ENCODE measurements around the gene NYAP2.

The NYAP2 gene

GRCh38 chr2:225496568-225496967, 97.1 kb downstream of the NYAP2 start:
- H3K4me3 Mint-ChIP-seq, result no peak overlapping the region
- H3K27me3 Mint-ChIP-seq, result peaks cover 28% of the 10 kb centered on the region
- no peaks in the 10 kb centered on the region for H3K9me3 Mint-ChIP-seq
- H3K36me3 Mint-ChIP-seq (ENCODE audit: insufficient read depth), result no peaks in the 10 kb centered on the region
- ATAC-seq (replicated peaks; ENCODE audit: extremely low read depth, poor library complexity, severe bottlenecking) (no peak), DNase-seq (ENCODE audit: low spot score in 2 of 2) (no peak)
- H3K27ac Mint-ChIP-seq (ENCODE audit: low read depth), result no peak overlapping the region
- no peaks in the 10 kb centered on the region for H3K4me1 Mint-ChIP-seq

GRCh38 chr2:225497166-225497565, 97.7 kb downstream of the NYAP2 start:
- H3K9me3 Mint-ChIP-seq, result no peaks in the 10 kb centered on the region
- H3K4me3 Mint-ChIP-seq, result no peak overlapping the region
- DNase-seq (ENCODE audit: low spot score in 2 of 2), result no peak
- no peaks in the 10 kb centered on the region for H3K4me1 Mint-ChIP-seq
- peaks cover 28% of the 10 kb centered on the region for H3K27me3 Mint-ChIP-seq
- no peak overlapping the region for H3K27ac Mint-ChIP-seq (ENCODE audit: low read depth)
- no peaks in the 10 kb centered on the region for H3K36me3 Mint-ChIP-seq (ENCODE audit: insufficient read depth)
- no peak for ATAC-seq (replicated peaks; ENCODE audit: extremely low read depth, poor library complexity, severe bottlenecking)

- Mint-ChIP-seq H3K27me3 (peaks cover 22% of the 10 kb centered on the region), H3K4me3 (no peak overlapping the region), H3K27ac (ENCODE audit: low read depth) (no peak overlapping the region), H3K9me3 (no peaks in the 10 kb centered on the region), H3K36me3 (ENCODE audit: insufficient read depth) (no peaks in the 10 kb centered on the region), H3K4me1 (no peaks in the 10 kb centered on the region)
- DNase-seq (ENCODE audit: low spot score in 2 of 2) (no peak), ATAC-seq (replicated peaks; ENCODE audit: extremely low read depth, poor library complexity, severe bottlenecking) (no peak)
Observed at GRCh38 chr2:225501022-225501421, 101.5 kb downstream of the NYAP2 start.

GRCh38 chr2:225502971-225503370, 103.5 kb downstream of the NYAP2 start:
- H3K4me1 Mint-ChIP-seq, result no peaks in the 10 kb centered on the region
- H3K27ac Mint-ChIP-seq (ENCODE audit: low read depth), result no peak overlapping the region
- no peak overlapping the region for H3K4me3 Mint-ChIP-seq
- ATAC-seq (replicated peaks; ENCODE audit: extremely low read depth, poor library complexity, severe bottlenecking) (no peak), DNase-seq (ENCODE audit: low spot score in 2 of 2) (no peak)
- no peaks in the 10 kb centered on the region for H3K36me3 Mint-ChIP-seq (ENCODE audit: insufficient read depth)
- H3K9me3 Mint-ChIP-seq, result no peaks in the 10 kb centered on the region
- H3K27me3 Mint-ChIP-seq, result peaks cover 16% of the 10 kb centered on the region

- H3K9me3 Mint-ChIP-seq, result no peaks in the 10 kb centered on the region
- H3K36me3 Mint-ChIP-seq (ENCODE audit: insufficient read depth), result peaks cover 1% of the 10 kb centered on the region
- H3K4me3 Mint-ChIP-seq, result no peak overlapping the region
- no peak overlapping the region for H3K27ac Mint-ChIP-seq (ENCODE audit: low read depth)
- ATAC-seq (replicated peaks; ENCODE audit: extremely low read depth, poor library complexity, severe bottlenecking), result no peak
- H3K27me3 Mint-ChIP-seq, result peaks cover 30% of the 10 kb centered on the region
- no peak for DNase-seq (ENCODE audit: low spot score in 2 of 2)
- no peaks in the 10 kb centered on the region for H3K4me1 Mint-ChIP-seq
Observed at GRCh38 chr2:225510796-225511195, 111.3 kb downstream of the NYAP2 start.

- DNase-seq (ENCODE audit: low spot score in 2 of 2) (no peak), ATAC-seq (replicated peaks; ENCODE audit: extremely low read depth, poor library complexity, severe bottlenecking) (no peak)
- peaks cover 1% of the 10 kb centered on the region for H3K36me3 Mint-ChIP-seq (ENCODE audit: insufficient read depth)
- H3K27ac Mint-ChIP-seq (ENCODE audit: low read depth), result no peak overlapping the region
- H3K4me3 Mint-ChIP-seq, result no peak overlapping the region
- H3K27me3 Mint-ChIP-seq, result peaks cover 30% of the 10 kb centered on the region
- H3K9me3 Mint-ChIP-seq, result no peaks in the 10 kb centered on the region
- no peaks in the 10 kb centered on the region for H3K4me1 Mint-ChIP-seq
Observed at GRCh38 chr2:225512469-225512868, 113.0 kb downstream of the NYAP2 start.

GRCh38 chr2:225512876-225513540, 113.5 kb downstream of the NYAP2 start:
- H3K27ac Mint-ChIP-seq (ENCODE audit: low read depth), result no peak overlapping the region
- H3K4me3 Mint-ChIP-seq, result no peak overlapping the region
- H3K9me3 Mint-ChIP-seq, result no peaks in the 10 kb centered on the region
- no peaks in the 10 kb centered on the region for H3K4me1 Mint-ChIP-seq
- no peak for ATAC-seq (replicated peaks; ENCODE audit: extremely low read depth, poor library complexity, severe bottlenecking)
- peaks cover 29% of the 10 kb centered on the region for H3K27me3 Mint-ChIP-seq
- no peak for DNase-seq (ENCODE audit: low spot score in 2 of 2)
- H3K36me3 Mint-ChIP-seq (ENCODE audit: insufficient read depth), result peaks cover 1% of the 10 kb centered on the region

- H3K27ac Mint-ChIP-seq (ENCODE audit: low read depth), result no peak overlapping the region
- DNase-seq (ENCODE audit: low spot score in 2 of 2), result no peak
- H3K27me3 Mint-ChIP-seq, result peaks cover 9% of the 10 kb centered on the region
- ATAC-seq (replicated peaks; ENCODE audit: extremely low read depth, poor library complexity, severe bottlenecking), result no peak
- no peaks in the 10 kb centered on the region for H3K4me1 Mint-ChIP-seq
- H3K9me3 Mint-ChIP-seq, result no peaks in the 10 kb centered on the region
- no peak overlapping the region for H3K4me3 Mint-ChIP-seq
- H3K36me3 Mint-ChIP-seq (ENCODE audit: insufficient read depth), result peaks cover 1% of the 10 kb centered on the region
Observed at GRCh38 chr2:225515033-225515432, 115.5 kb downstream of the NYAP2 start.

GRCh38 chr2:225526760-225527390, 127.4 kb downstream of the NYAP2 start:
- H3K4me3 Mint-ChIP-seq, result no peak overlapping the region
- H3K27me3 Mint-ChIP-seq, result peaks cover 35% of the 10 kb centered on the region
- no peaks in the 10 kb centered on the region for H3K9me3 Mint-ChIP-seq
- DNase-seq (ENCODE audit: low spot score in 2 of 2), result no peak
- ATAC-seq (replicated peaks; ENCODE audit: extremely low read depth, poor library complexity, severe bottlenecking), result no peak
- H3K4me1 Mint-ChIP-seq, result no peaks in the 10 kb centered on the region
- no peaks in the 10 kb centered on the region for H3K36me3 Mint-ChIP-seq (ENCODE audit: insufficient read depth)
- no peak overlapping the region for H3K27ac Mint-ChIP-seq (ENCODE audit: low read depth)

GRCh38 chr2:225531559-225531958, 132.0 kb downstream of the NYAP2 start:
- peaks cover 15% of the 10 kb centered on the region for H3K27me3 Mint-ChIP-seq
- no peaks in the 10 kb centered on the region for H3K4me1 Mint-ChIP-seq
- H3K4me3 Mint-ChIP-seq, result no peak overlapping the region
- H3K27ac Mint-ChIP-seq (ENCODE audit: low read depth), result no peak overlapping the region
- H3K36me3 Mint-ChIP-seq (ENCODE audit: insufficient read depth), result no peaks in the 10 kb centered on the region
- ATAC-seq (replicated peaks; ENCODE audit: extremely low read depth, poor library complexity, severe bottlenecking) (no peak), DNase-seq (ENCODE audit: low spot score in 2 of 2) (no peak)
- no peaks in the 10 kb centered on the region for H3K9me3 Mint-ChIP-seq

- Mint-ChIP-seq H3K9me3 (no peaks in the 10 kb centered on the region), H3K27me3 (peaks cover 15% of the 10 kb centered on the region), H3K4me3 (no peak overlapping the region)
Observed at GRCh38 chr2:225532096-225532495, 132.6 kb downstream of the NYAP2 start.

GRCh38 chr2:225534037-225534436, 134.5 kb downstream of the NYAP2 start:
- peaks cover 15% of the 10 kb centered on the region for H3K27me3 Mint-ChIP-seq
- no peaks in the 10 kb centered on the region for H3K4me1 Mint-ChIP-seq
- H3K27ac Mint-ChIP-seq (ENCODE audit: low read depth), result no peak overlapping the region
- no peak overlapping the region for H3K4me3 Mint-ChIP-seq
- ATAC-seq (replicated peaks; ENCODE audit: extremely low read depth, poor library complexity, severe bottlenecking) (no peak), DNase-seq (ENCODE audit: low spot score in 2 of 2) (no peak)
- no peaks in the 10 kb centered on the region for H3K9me3 Mint-ChIP-seq
- H3K36me3 Mint-ChIP-seq (ENCODE audit: insufficient read depth), result no peaks in the 10 kb centered on the region

More at GRCh38 chr2:225532096-225532495, 132.6 kb downstream of the NYAP2 start:
- DNase-seq (ENCODE audit: low spot score in 2 of 2), result no peak
- no peak overlapping the region for H3K27ac Mint-ChIP-seq (ENCODE audit: low read depth)
- no peak for ATAC-seq (replicated peaks; ENCODE audit: extremely low read depth, poor library complexity, severe bottlenecking)
- H3K36me3 Mint-ChIP-seq (ENCODE audit: insufficient read depth), result no peaks in the 10 kb centered on the region
- no peaks in the 10 kb centered on the region for H3K4me1 Mint-ChIP-seq

- no peak for ATAC-seq (replicated peaks; ENCODE audit: extremely low read depth, poor library complexity, severe bottlenecking)
- DNase-seq (ENCODE audit: low spot score in 2 of 2), result no peak
- no peaks in the 10 kb centered on the region for H3K36me3 Mint-ChIP-seq (ENCODE audit: insufficient read depth)
- no peak overlapping the region for H3K27ac Mint-ChIP-seq (ENCODE audit: low read depth)
- no peaks in the 10 kb centered on the region for H3K9me3 Mint-ChIP-seq
- H3K27me3 Mint-ChIP-seq, result peaks cover 15% of the 10 kb centered on the region
- H3K4me1 Mint-ChIP-seq, result no peaks in the 10 kb centered on the region
- no peak overlapping the region for H3K4me3 Mint-ChIP-seq
Observed at GRCh38 chr2:225534697-225535096, 135.2 kb downstream of the NYAP2 start.
